ENCODE results near the gene TOB2. TPM values are rescaled to one million over a fixed set of nuclear protein-coding genes. Genes with fewer than 3 reads are reported as not detected.

The TOB2 gene
- 10 to 100 TPM; 54.5 to 60.6 (median 56.1) TPM for polyA plus RNA-seq (ENCODE audit: insufficient read length in 3 of 3)
- long read RNA-seq, donor 1, full-length matches to known transcripts = 15 of 20 reads
- long read RNA-seq, donor 1, partial matches to known transcripts = 5 of 20 reads
- long read RNA-seq, donor 1, other reads (novel, unspliced or antisense) = 0 of 20 reads
- long read RNA-seq, donor 2, full-length matches to known transcripts = 25 of 25 reads
- long read RNA-seq, donor 2, partial matches to known transcripts = 0 of 25 reads
- long read RNA-seq, donor 2, other reads (novel, unspliced or antisense) = 0 of 25 reads
- long read RNA-seq, donor 3, full-length matches to known transcripts = 23 of 23 reads
- long read RNA-seq, donor 3, partial matches to known transcripts = 0 of 23 reads
- long read RNA-seq, donor 3, other reads (novel, unspliced or antisense) = 0 of 23 reads
- long read RNA-seq, donor 4, full-length matches to known transcripts = 18 of 18 reads
- long read RNA-seq, donor 4, partial matches to known transcripts = 0 of 18 reads
- long read RNA-seq, donor 4, other reads (novel, unspliced or antisense) = 0 of 18 reads
- long read RNA-seq, donor 5, full-length matches to known transcripts = 10 of 10 reads
- long read RNA-seq, donor 5, partial matches to known transcripts = 0 of 10 reads
- long read RNA-seq, donor 5, other reads (novel, unspliced or antisense) = 0 of 10 reads
- long read RNA-seq, donor 6, full-length matches to known transcripts = 22 of 22 reads
- long read RNA-seq, donor 6, partial matches to known transcripts = 0 of 22 reads
- long read RNA-seq, donor 6, other reads (novel, unspliced or antisense) = 0 of 22 reads
- long read RNA-seq, donor 7, full-length matches to known transcripts = 23 of 23 reads
- long read RNA-seq, donor 7, partial matches to known transcripts = 0 of 23 reads
- long read RNA-seq, donor 7, other reads (novel, unspliced or antisense) = 0 of 23 reads
- long read RNA-seq, donor 8, full-length matches to known transcripts = 18 of 18 reads
- long read RNA-seq, donor 8, partial matches to known transcripts = 0 of 18 reads
- long read RNA-seq, donor 8, other reads (novel, unspliced or antisense) = 0 of 18 reads
- long read RNA-seq, donor 9, full-length matches to known transcripts = 26 of 26 reads
- long read RNA-seq, donor 9, partial matches to known transcripts = 0 of 26 reads
- long read RNA-seq, donor 9, other reads (novel, unspliced or antisense) = 0 of 26 reads
- long read RNA-seq, donor 10, full-length matches to known transcripts = 15 of 15 reads
- long read RNA-seq, donor 10, partial matches to known transcripts = 0 of 15 reads
- long read RNA-seq, donor 10, other reads (novel, unspliced or antisense) = 0 of 15 reads
- long read RNA-seq, donor 11, full-length matches to known transcripts = 15 of 15 reads
- long read RNA-seq, donor 11, partial matches to known transcripts = 0 of 15 reads
- long read RNA-seq, donor 11, other reads (novel, unspliced or antisense) = 0 of 15 reads
- long read RNA-seq, donor 12, full-length matches to known transcripts = 31 of 31 reads
- long read RNA-seq, donor 12, partial matches to known transcripts = 0 of 31 reads
- long read RNA-seq, donor 12, other reads (novel, unspliced or antisense) = 0 of 31 reads
- long read RNA-seq, donor 13, full-length matches to known transcripts = 19 of 19 reads
- long read RNA-seq, donor 13, partial matches to known transcripts = 0 of 19 reads
- long read RNA-seq, donor 13, other reads (novel, unspliced or antisense) = 0 of 19 reads
- long read RNA-seq, donor 14, full-length matches to known transcripts = 38 of 44 reads
- long read RNA-seq, donor 14, partial matches to known transcripts = 6 of 44 reads
- long read RNA-seq, donor 14, other reads (novel, unspliced or antisense) = 0 of 44 reads
- long read RNA-seq, donor 15, full-length matches to known transcripts = 29 of 29 reads
- long read RNA-seq, donor 15, partial matches to known transcripts = 0 of 29 reads
- long read RNA-seq, donor 15, other reads (novel, unspliced or antisense) = 0 of 29 reads
- long read RNA-seq, donor 16, full-length matches to known transcripts = 20 of 26 reads
- long read RNA-seq, donor 16, partial matches to known transcripts = 6 of 26 reads
- long read RNA-seq, donor 16, other reads (novel, unspliced or antisense) = 0 of 26 reads

GRCh38 chr22:41446639-41447434 lies at the start of gene TOB2:
Gene TOB2 (minus strand): TSS chr22:41446801. CDS start chr22:41437345, 9,456 bp downstream.
- peak; percentile 95 for DNase-seq

GRCh38 chr22:41491374-41492100 lies 44.9 kb upstream of the TOB2 start:
- peak; percentile 54 for DNase-seq

- no peak for DNase-seq
Measured at GRCh38 chr22:41488596-41489385, 42.2 kb upstream of the TOB2 start.

GRCh38 chr22:41488076-41488475 lies 41.5 kb upstream of the TOB2 start:
- no peak for DNase-seq

- DNase-seq = no peak
Measured at GRCh38 chr22:41487037-41487935, 40.7 kb upstream of the TOB2 start.

GRCh38 chr22:41485033-41485432 lies 38.4 kb upstream of the TOB2 start:
- DNase-seq = no peak

- no peak for DNase-seq
Measured at GRCh38 chr22:41482319-41482935, 35.8 kb upstream of the TOB2 start.

- DNase-seq = no peak
Measured at GRCh38 chr22:41481925-41482318, 35.3 kb upstream of the TOB2 start.

- no peak for DNase-seq
Measured at GRCh38 chr22:41481131-41481830, 34.7 kb upstream of the TOB2 start.

GRCh38 chr22:41480397-41480735 lies 33.8 kb upstream of the TOB2 start:
- DNase-seq = no peak

- DNase-seq = no peak
Measured at GRCh38 chr22:41479671-41480396, 33.2 kb upstream of the TOB2 start.

GRCh38 chr22:41478891-41479521 lies 32.4 kb upstream of the TOB2 start:
- DNase-seq = no peak

GRCh38 chr22:41478473-41478872 lies 31.9 kb upstream of the TOB2 start:
- DNase-seq = no peak

GRCh38 chr22:41474872-41475451 lies 28.4 kb upstream of the TOB2 start:
- no peak for DNase-seq
